Endodermal cell (in vitro differentiated cells): ENCODE data around the gene PNN. TPM values are rescaled to one million over a fixed set of nuclear protein-coding genes. Genes with fewer than 3 reads are reported as not detected.
"Not testable (repeated sequence)": the region's sequence is repeated elsewhere in the genome, so short reads cannot be mapped to it uniquely, and the experiment has no call there.

Experiments
- DNase-seq: peaks from one replicate; pipeline ENCODE4 v3.0.0-alpha.2; 2017
- H3K27ac ChIP-seq: 2 replicates; pipeline ENCODE4 v1.5.1; 2013; ENCODE audit warnings: mild to moderate bottlenecking, low read depth, low read length, moderate library complexity
- H3K27me3 ChIP-seq: 2 replicates; pipeline ENCODE4 v1.6.1; 2013; ENCODE audit warnings: mild to moderate bottlenecking, low read length, moderate library complexity; ENCODE audit not compliant: insufficient read depth, control insufficient read depth, poor library complexity, severe bottlenecking
- H3K36me3 ChIP-seq: 2 replicates; pipeline ENCODE4 v1.7.0; 2013; ENCODE audit warnings: mild to moderate bottlenecking, low read length, moderate library complexity; ENCODE audit not compliant: control insufficient read depth, insufficient read depth
- H3K4me1 ChIP-seq: one replicate; pipeline ENCODE4 v1.7.0; 2013; ENCODE audit warnings: low read length; ENCODE audit not compliant: control insufficient read depth, insufficient read depth
- H3K4me3 ChIP-seq: 2 replicates; pipeline ENCODE4 v1.5.1; 2013; ENCODE audit warnings: mild to moderate bottlenecking, low read length, moderate library complexity
- H3K9ac ChIP-seq: 2 replicates; pipeline ENCODE4 v1.6.1; 2013; ENCODE audit warnings: mild to moderate bottlenecking, low read length, moderate library complexity; ENCODE audit not compliant: poor library complexity, severe bottlenecking; ENCODE audit errors: extremely low read depth
- H3K9me3 ChIP-seq: 2 replicates; pipeline ENCODE4 v1.6.1; 2013; ENCODE audit warnings: mild to moderate bottlenecking, low read length, moderate library complexity; ENCODE audit not compliant: control insufficient read depth
- H3K27ac Mint-ChIP-seq: 2 replicates; pipeline ENCODE4 v1.8.0; 2020; ENCODE audit warnings: mixed read lengths
- H3K27me3 Mint-ChIP-seq: 2 replicates; pipeline ENCODE4 v1.8.0; 2021; ENCODE audit warnings: mild to moderate bottlenecking, mixed read lengths; ENCODE audit not compliant: insufficient read depth
- H3K36me3 Mint-ChIP-seq: 2 replicates; pipeline ENCODE4 v1.8.0; 2020; ENCODE audit warnings: low read depth, mixed read lengths
- H3K4me1 Mint-ChIP-seq: 2 replicates; pipeline ENCODE4 v1.8.0; 2020; ENCODE audit warnings: mixed read lengths
- H3K4me3 Mint-ChIP-seq: 2 replicates; pipeline ENCODE4 v1.8.0; 2020; ENCODE audit warnings: mild to moderate bottlenecking, moderate library complexity, mixed read lengths
- H3K9me3 Mint-ChIP-seq: 2 replicates; pipeline ENCODE4 v1.8.0; 2020; ENCODE audit warnings: mild to moderate bottlenecking, mixed read lengths
- WGBS, 2 experiments: methylation state at CpG; one replicate each; pipeline versions ENCODE4 v1.1.5 to v1.1.7; 2013; ENCODE audit warnings: missing lambda C conversion rate in 2 of 2, mixed read lengths in 1 of 2; ENCODE audit not compliant: insufficient coverage in 1 of 2, insufficient read length in 1 of 2; 5-methylcytosine and 5-hydroxymethylcytosine counted together
- total RNA-seq, 2 donors: library from RNA; stranded (reverse); fragmentation: NEBNext Ultra II Directional in 1 of 2; extraction: Animal tissue kit (Norgen Biotek cat#: 25700) in 1 of 2; gene quantifications; 2 replicates in 1 of 2; 3 replicates in 1 of 2; pipeline ENCODE4 v1.2.1, GENCODE V29; 2021
- TF ChIP-seq, protein P1 (sequence below): fragments of 200-600 bp; sonication (generic); conservative IDR thresholded peaks from 2 replicates; pipeline ENCODE4 v1.5.0; 2021; ENCODE audit warnings: antibody characterized with exemption, mild to moderate bottlenecking

Gene PNN
- total RNA-seq, 2 donors from 2014 or later: 122 to 148 TPM

GRCh38 chr14:39218171-39218769 is 43.2 kb downstream of the PNN start:
- DNase-seq: no peak
- Mint-ChIP-seq H3K4me1 (peaks cover 9% of the 10 kb centered on the region), H3K27me3 (no peaks in the 10 kb centered on the region), H3K9me3 (peaks cover 2% of the 10 kb centered on the region), H3K27ac (no peak overlapping the region), H3K36me3 (no peaks in the 10 kb centered on the region), H3K4me3 (no peak overlapping the region)
- Histone ChIP-seq H3K4me1 (no peaks in the 10 kb centered on the region), H3K27me3 (no peaks in the 10 kb centered on the region), H3K9ac (no peak overlapping the region), H3K9me3 (no peaks in the 10 kb centered on the region), H3K4me3 (no peak overlapping the region), H3K36me3 (no peaks in the 10 kb centered on the region), H3K27ac (no peak overlapping the region)
- WGBS, 2 experiments: 50 to 73% methylated on average over 2 to 5 of the region's 5 CpGs
- TF ChIP-seq, protein P1, sequence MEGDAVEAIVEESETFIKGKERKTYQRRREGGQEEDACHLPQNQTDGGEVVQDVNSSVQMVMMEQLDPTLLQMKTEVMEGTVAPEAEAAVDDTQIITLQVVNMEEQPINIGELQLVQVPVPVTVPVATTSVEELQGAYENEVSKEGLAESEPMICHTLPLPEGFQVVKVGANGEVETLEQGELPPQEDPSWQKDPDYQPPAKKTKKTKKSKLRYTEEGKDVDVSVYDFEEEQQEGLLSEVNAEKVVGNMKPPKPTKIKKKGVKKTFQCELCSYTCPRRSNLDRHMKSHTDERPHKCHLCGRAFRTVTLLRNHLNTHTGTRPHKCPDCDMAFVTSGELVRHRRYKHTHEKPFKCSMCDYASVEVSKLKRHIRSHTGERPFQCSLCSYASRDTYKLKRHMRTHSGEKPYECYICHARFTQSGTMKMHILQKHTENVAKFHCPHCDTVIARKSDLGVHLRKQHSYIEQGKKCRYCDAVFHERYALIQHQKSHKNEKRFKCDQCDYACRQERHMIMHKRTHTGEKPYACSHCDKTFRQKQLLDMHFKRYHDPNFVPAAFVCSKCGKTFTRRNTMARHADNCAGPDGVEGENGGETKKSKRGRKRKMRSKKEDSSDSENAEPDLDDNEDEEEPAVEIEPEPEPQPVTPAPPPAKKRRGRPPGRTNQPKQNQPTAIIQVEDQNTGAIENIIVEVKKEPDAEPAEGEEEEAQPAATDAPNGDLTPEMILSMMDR: no peak

- Histone ChIP-seq H3K27ac (no peak overlapping the region), H3K27me3 (no peaks in the 10 kb centered on the region), H3K36me3 (no peaks in the 10 kb centered on the region), H3K9me3 (no peaks in the 10 kb centered on the region), H3K9ac (no peak overlapping the region), H3K4me3 (no peak overlapping the region), H3K4me1 (no peaks in the 10 kb centered on the region)
- Mint-ChIP-seq H3K36me3 (no peaks in the 10 kb centered on the region), H3K9me3 (peaks cover 2% of the 10 kb centered on the region), H3K4me1 (peaks cover 9% of the 10 kb centered on the region), H3K27ac (peak overlapping the region; percentile 44), H3K27me3 (no peaks in the 10 kb centered on the region), H3K4me3 (no peak overlapping the region)
- WGBS, 2 experiments: 95 to 100% methylated on average over 2 to 3 of the region's 3 CpGs
- TF ChIP-seq, protein P1: no peak
- no peak for DNase-seq
These were observed 44.0 kb downstream of the PNN start for GRCh38 chr14:39219075-39219499.

- H3K27me3 Mint-ChIP-seq, H3K9me3 Mint-ChIP-seq, H3K36me3 ChIP-seq, H3K4me1 ChIP-seq, H3K4me3 ChIP-seq, H3K9me3 ChIP-seq, H3K27me3 ChIP-seq, H3K27ac ChIP-seq, DNase-seq, H3K4me3 Mint-ChIP-seq, H3K4me1 Mint-ChIP-seq, H3K36me3 Mint-ChIP-seq, H3K9ac ChIP-seq, H3K27ac Mint-ChIP-seq: not testable (repeated sequence)
- 100% methylated on average over 1 of the region's 1 CpG; no CpG with 5 or more reads in 1 of the 2 experiments for WGBS, 2 experiments
These were observed 45.4 kb downstream of the PNN start for GRCh38 chr14:39220473-39220872.

- no peak overlapping the region for H3K27ac Mint-ChIP-seq
- H3K4me1 Mint-ChIP-seq: peaks cover 12% of the 10 kb centered on the region
- Histone ChIP-seq H3K27me3 (no peaks in the 10 kb centered on the region), H3K36me3 (no peaks in the 10 kb centered on the region), H3K9ac (no peak overlapping the region), H3K4me3 (no peak overlapping the region), H3K9me3 (no peaks in the 10 kb centered on the region), H3K4me1 (no peaks in the 10 kb centered on the region), H3K27ac (no peak overlapping the region)
- no peaks in the 10 kb centered on the region for H3K36me3 Mint-ChIP-seq
- no peak for DNase-seq
- H3K9me3 Mint-ChIP-seq: no peaks in the 10 kb centered on the region
- no peaks in the 10 kb centered on the region for H3K27me3 Mint-ChIP-seq
- H3K4me3 Mint-ChIP-seq: no peak overlapping the region
- TF ChIP-seq, protein P1: no peak
- 87 to 100% methylated on average over 3 of the region's 3 CpGs for WGBS, 2 experiments
These were observed 53.0 kb downstream of the PNN start for GRCh38 chr14:39228044-39228443.
